ENCODE data around the gene TIMP3.

DNA sequence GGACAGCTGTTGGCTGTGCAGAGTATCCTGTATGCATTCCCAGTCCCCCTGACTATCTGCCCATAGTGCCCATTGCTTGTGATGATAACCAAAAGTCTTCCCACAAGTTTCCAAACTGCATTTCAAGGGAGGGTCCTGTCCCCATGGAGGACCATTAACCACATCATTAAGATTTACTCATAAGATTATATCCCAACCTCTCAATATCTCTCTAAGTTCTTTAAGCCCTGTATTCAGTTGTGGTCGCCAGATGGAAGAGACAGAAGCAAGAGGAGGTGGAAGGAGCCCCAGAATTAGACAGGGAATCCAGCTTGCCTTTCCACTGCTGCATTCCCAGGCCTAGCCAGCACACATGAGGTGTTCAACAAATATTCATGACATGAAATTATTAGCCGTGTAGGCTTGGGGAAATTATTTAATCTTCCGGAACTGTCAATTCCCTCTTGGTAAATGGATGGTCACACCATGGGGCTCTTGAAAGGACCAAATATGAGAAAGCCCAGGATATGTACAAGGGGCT is 42.6 kb upstream of the TIMP3 start:
- TF ChIP-seq, protein P1, sequence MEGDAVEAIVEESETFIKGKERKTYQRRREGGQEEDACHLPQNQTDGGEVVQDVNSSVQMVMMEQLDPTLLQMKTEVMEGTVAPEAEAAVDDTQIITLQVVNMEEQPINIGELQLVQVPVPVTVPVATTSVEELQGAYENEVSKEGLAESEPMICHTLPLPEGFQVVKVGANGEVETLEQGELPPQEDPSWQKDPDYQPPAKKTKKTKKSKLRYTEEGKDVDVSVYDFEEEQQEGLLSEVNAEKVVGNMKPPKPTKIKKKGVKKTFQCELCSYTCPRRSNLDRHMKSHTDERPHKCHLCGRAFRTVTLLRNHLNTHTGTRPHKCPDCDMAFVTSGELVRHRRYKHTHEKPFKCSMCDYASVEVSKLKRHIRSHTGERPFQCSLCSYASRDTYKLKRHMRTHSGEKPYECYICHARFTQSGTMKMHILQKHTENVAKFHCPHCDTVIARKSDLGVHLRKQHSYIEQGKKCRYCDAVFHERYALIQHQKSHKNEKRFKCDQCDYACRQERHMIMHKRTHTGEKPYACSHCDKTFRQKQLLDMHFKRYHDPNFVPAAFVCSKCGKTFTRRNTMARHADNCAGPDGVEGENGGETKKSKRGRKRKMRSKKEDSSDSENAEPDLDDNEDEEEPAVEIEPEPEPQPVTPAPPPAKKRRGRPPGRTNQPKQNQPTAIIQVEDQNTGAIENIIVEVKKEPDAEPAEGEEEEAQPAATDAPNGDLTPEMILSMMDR (IDR thresholded peaks at IDR 0.05): no peak
- TF ChIP-seq EZH2 (IDR thresholded peaks at IDR 0.05; ENCODE audit: borderline replicate concordance, insufficient read depth, low read depth, low read length, poor library complexity, severe bottlenecking): no peak

Measured in B cell (primary cell).